Duodenal mucosa (tissue), 2 donors: ENCODE measurements around the gene SCAF1.

Experiments used
- H3K27ac ChIP-seq: one replicate; pipeline ENCODE4 v1.7.0; 2013; ENCODE audit warnings: low read depth, low read length
- H3K27me3 ChIP-seq, 2 donors: one replicate each; pipeline ENCODE4 v1.7.0; 2013; ENCODE audit warnings: low read length in 2 of 2, control low read depth in 1 of 2; ENCODE audit not compliant: insufficient read depth in 2 of 2, control insufficient read depth in 1 of 2
- H3K36me3 ChIP-seq, 2 donors: one replicate each; pipeline ENCODE4 v1.7.0; 2013; ENCODE audit warnings: low read length in 2 of 2, control low read depth in 1 of 2; ENCODE audit not compliant: insufficient read depth in 2 of 2, control insufficient read depth in 1 of 2
- H3K4me1 ChIP-seq, 2 donors: one replicate each; pipeline ENCODE4 v1.7.0; 2013; ENCODE audit warnings: low read length in 2 of 2, control low read depth in 1 of 2; ENCODE audit not compliant: insufficient read depth in 2 of 2, control insufficient read depth in 1 of 2
- H3K4me3 ChIP-seq, 2 donors: one replicate each; pipeline ENCODE4 v1.7.0; 2013; ENCODE audit warnings: low read length in 2 of 2, low read depth in 1 of 2
- H3K9ac ChIP-seq, 2 donors: one replicate each; pipeline ENCODE4 v1.7.0; 2013; ENCODE audit warnings: low read length in 2 of 2, low read depth in 1 of 2
- H3K9me3 ChIP-seq, 2 donors: one replicate each; pipeline ENCODE4 v1.7.0; 2013; ENCODE audit warnings: low read length in 2 of 2, control low read depth in 1 of 2; ENCODE audit not compliant: control insufficient read depth in 1 of 2

The SCAF1 gene

DNA sequence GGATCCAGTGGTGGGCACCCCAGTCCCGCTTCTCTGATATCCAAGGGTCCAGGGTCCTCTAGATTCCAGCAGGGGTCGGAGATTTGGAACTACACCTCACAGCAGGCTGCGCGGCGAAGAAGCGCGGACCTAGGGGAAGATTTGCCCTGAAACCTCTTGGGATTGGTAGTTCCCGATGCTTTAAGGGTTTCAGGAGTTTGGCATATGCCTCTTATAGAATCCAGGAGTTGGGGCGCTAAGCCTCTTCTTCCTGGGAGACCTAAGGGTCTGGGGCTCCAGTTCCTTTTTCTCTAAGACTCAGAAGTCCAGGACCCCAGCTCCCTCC is 24.1 kb downstream of the SCAF1 start:
- H3K4me1 ChIP-seq = peaks cover 13 to 32% of the 10 kb centered on the region in 2 donors
- H3K36me3 ChIP-seq = peaks cover 16 to 24% of the 10 kb centered on the region in 2 donors
- H3K9ac ChIP-seq = peak overlapping the region; percentile 45 to 88
- no peaks in the 10 kb centered on the region for H3K9me3 ChIP-seq
- no peaks in the 10 kb centered on the region for H3K27me3 ChIP-seq
- no peak overlapping the region for H3K27ac ChIP-seq
- peak overlapping the region; percentile 93 to 94 for H3K4me3 ChIP-seq

DNA sequence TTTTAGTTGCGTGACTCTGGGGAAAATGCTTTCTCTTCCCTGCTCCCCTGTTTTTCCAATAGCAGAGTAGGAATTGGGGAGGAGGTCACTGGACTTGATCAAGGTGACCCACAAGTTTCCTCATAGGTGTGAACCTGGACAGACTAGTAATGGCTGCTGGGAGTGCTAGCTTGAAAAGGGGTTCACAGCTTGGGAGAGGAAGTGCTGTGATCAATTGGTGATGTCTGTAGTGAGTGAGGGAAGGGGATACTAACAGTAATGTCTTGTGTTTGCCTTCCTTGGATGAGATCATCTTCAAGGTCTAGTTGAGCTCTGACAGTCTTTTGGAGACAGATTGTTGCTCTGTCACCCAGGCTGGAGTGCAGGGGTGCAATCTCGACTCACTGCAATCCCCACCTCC is 25.5 kb downstream of the SCAF1 start:
- no peak overlapping the region for H3K4me3 ChIP-seq
- H3K27ac ChIP-seq = no peak overlapping the region
- H3K27me3 ChIP-seq = no peaks in the 10 kb centered on the region
- peaks cover 7 to 10% of the 10 kb centered on the region in 2 donors for H3K36me3 ChIP-seq
- H3K9ac ChIP-seq = no peak overlapping the region
- H3K4me1 ChIP-seq = peaks cover 19 to 37% of the 10 kb centered on the region in 2 donors
- no peaks in the 10 kb centered on the region for H3K9me3 ChIP-seq

DNA sequence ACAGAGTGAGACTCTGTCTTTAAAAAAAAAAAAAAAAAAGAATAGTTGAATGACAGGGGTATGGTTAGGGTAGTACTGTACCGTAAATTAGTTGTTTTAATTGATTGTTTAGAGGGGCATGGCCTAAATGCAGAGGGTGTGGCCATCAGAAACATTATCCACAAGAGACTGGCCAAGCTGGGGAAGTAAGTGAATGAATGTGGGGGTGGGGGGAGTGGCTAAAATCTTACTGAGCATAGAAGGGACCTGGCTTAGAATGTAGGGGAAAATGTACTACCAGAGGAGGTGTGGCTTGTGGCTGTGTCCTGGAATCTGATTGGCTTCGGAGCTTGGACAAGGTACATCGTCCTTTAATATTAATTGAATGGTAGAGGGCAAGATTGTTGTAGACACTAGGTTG is 27.5 kb downstream of the SCAF1 start:
- Histone ChIP-seq H3K9ac (no peak overlapping the region), H3K36me3 (peaks cover 0 to 3% of the 10 kb centered on the region in 2 donors), H3K4me3 (no peak overlapping the region), H3K27ac (no peak overlapping the region), H3K9me3 (no peaks in the 10 kb centered on the region), H3K4me1 (peaks cover 15 to 20% of the 10 kb centered on the region in 2 donors), H3K27me3 (no peaks in the 10 kb centered on the region)

DNA sequence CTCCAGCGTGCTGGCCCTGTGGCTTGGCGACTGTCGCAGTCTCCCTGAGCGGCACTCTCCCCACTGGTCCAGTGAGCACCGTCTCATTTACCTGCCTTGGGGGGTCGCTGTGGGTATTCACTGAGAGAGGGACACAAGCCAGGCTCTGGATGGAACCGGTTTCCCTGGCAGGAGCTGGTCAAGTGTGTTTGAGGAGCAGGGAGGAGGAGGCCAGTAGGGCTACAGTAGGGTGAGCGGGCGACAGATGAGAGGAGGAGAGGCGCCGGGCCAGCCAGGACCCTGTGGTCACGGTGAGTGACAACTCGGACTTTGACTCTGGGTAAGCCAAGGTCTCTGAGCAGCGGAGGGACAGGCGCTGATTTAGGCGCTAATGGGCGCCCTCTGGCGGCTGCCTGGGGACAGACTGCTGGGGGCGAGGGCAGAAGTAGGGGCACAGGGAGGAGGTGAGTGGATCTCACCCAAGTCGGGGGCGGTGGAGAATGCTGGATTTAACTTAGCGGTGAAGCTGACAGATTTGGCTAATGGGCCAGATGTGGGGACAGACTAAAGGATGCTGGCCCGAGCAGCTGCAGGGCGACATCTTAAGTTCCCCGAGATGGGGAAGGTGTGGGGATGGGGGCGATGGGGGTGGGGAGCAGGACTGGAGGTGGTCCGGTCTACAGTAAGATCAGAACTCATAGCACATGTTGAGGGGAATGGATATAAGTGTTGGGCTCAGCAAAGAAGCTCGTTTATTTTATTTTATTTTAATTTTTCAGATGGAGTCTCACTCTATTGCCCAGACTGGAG is 30.3 kb downstream of the SCAF1 start:
- H3K4me3 ChIP-seq = peak overlapping the region; percentile 53 to 58
- peaks cover 0 to 3% of the 10 kb centered on the region in 2 donors for H3K36me3 ChIP-seq

DNA sequence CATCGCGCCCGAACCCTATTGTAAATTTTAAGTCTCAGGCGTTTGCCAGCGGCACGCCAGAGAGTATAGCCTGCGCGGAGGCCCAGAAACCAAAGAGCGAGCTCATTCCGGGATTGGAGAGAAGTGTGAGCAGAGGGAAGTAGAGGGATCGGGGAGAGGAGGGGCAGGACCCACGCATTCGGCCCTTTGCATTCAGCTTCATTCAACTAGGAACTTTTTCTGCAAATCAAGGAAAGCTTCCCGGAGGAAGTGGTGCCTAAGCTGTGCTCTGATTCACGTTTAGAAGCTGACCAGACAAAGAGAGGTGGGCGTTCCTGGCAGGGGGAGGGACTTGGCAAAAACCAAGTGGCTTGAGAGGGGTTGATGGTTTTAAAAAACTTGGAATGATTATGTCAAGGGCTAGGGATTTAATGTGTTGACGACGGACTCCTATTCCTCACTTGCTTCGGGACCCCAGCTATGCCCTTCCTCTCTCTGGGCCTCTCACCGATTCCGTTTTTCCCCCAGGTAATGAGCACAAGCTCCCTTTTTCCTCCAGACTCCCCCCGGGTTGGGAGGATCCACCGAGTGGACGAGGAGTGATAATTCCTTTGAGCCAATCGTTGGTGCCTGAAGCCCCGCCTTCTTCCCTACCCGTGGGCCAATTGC is 34.3 kb downstream of the SCAF1 start:
- H3K36me3 ChIP-seq = peaks cover 0 to 4% of the 10 kb centered on the region in 2 donors
- no peaks in the 10 kb centered on the region for H3K9me3 ChIP-seq
- peak overlapping the region; percentile 71 to 73 for H3K9ac ChIP-seq
- H3K27me3 ChIP-seq = no peaks in the 10 kb centered on the region
- H3K27ac ChIP-seq = peak overlapping the region; percentile 83
- peak overlapping the region; percentile 63 to 70 for H3K4me3 ChIP-seq
- peaks cover 22 to 37% of the 10 kb centered on the region in 2 donors for H3K4me1 ChIP-seq

More for the DNA sequence above, 30.3 kb downstream of the SCAF1 start:
- Histone ChIP-seq H3K4me1 (peaks cover 6 to 8% of the 10 kb centered on the region in 2 donors), H3K9me3 (no peaks in the 10 kb centered on the region), H3K9ac (peak overlapping the region in 1 of 2 donors; percentile 65), H3K27me3 (no peaks in the 10 kb centered on the region), H3K27ac (no peak overlapping the region)

DNA sequence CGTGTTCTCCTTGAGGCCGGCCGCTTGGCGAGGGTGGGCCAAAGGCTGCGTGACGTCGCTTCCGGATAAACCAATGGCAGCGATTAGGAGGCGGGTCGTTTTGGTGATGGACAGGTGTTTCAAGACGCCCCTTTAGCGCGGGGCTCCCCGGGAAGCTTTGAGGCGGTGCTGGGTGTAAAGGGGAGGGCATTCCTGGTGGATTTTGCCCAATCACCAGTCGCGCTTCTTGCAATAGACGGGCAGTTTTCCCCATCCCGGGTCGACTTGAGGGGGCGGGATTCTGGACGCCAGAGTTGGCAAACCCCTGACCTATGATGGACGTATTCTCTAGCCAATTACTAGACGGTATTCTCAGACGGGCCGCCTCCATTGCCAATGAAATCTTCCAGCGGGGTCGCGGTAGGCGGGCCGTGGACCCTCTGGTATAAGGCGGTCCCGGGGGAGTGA is 34.8 kb downstream of the SCAF1 start:
- H3K27me3 ChIP-seq = no peaks in the 10 kb centered on the region
- peak overlapping the region; percentile 74 to 92 for H3K4me3 ChIP-seq
- peaks cover under 1 to 8% of the 10 kb centered on the region in 2 donors for H3K36me3 ChIP-seq
- H3K4me1 ChIP-seq = peaks cover 22 to 37% of the 10 kb centered on the region in 2 donors
- H3K27ac ChIP-seq = peak overlapping the region; percentile 86
- H3K9me3 ChIP-seq = no peaks in the 10 kb centered on the region
- peak overlapping the region; percentile 77 to 83 for H3K9ac ChIP-seq

DNA sequence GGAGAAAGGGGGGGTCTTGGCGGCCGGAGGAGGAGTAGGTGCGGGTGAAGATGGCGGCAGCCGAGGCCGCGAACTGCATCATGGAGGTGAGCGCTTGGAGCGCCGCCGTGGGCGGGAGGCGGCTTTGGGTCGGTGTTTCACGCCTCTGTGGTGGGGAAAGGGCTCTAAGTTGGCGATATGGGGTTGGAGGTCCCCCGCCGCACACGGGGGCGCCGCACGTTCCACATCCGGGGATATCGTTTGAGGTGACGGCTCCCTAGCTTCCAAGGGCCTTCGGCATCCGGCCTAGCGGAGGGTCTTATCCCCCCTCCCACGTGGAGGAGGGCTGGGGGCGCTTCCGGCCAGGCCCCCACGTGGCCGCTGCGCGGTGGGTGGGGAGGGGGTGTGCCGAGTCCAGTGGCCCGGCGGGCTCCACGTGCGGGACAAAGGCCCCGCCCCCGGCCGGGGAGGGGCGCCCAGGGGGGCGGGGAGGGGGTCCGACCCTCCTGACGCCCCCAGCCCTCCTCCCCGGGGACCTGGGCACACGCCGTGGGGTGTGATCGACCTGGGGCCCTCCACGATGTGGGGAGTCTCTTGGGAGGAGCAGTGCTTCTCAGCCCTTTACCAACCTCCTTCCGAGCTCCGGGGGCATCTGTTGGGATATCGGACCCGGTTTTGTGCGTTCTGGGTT is 35.4 kb downstream of the SCAF1 start, which contains the start of gene PRMT1:
Gene PRMT1, plus strand, starts transcription at position 41 of the 670 bp plus-strand sequence. Its CDS starts 10 bp downstream, at position 51.
- no peaks in the 10 kb centered on the region for H3K27me3 ChIP-seq
- peaks cover 6 to 13% of the 10 kb centered on the region in 2 donors for H3K36me3 ChIP-seq
- H3K27ac ChIP-seq = peak within 1 kb of the TSS; percentile 86
- H3K4me3 ChIP-seq = peak within 1 kb of the TSS; percentile 74 to 92
- H3K4me1 ChIP-seq = peaks cover 16 to 32% of the 10 kb centered on the region in 2 donors
- H3K9ac ChIP-seq = peak within 1 kb of the TSS; percentile 77 to 83
- H3K9me3 ChIP-seq = no peaks in the 10 kb centered on the region

DNA sequence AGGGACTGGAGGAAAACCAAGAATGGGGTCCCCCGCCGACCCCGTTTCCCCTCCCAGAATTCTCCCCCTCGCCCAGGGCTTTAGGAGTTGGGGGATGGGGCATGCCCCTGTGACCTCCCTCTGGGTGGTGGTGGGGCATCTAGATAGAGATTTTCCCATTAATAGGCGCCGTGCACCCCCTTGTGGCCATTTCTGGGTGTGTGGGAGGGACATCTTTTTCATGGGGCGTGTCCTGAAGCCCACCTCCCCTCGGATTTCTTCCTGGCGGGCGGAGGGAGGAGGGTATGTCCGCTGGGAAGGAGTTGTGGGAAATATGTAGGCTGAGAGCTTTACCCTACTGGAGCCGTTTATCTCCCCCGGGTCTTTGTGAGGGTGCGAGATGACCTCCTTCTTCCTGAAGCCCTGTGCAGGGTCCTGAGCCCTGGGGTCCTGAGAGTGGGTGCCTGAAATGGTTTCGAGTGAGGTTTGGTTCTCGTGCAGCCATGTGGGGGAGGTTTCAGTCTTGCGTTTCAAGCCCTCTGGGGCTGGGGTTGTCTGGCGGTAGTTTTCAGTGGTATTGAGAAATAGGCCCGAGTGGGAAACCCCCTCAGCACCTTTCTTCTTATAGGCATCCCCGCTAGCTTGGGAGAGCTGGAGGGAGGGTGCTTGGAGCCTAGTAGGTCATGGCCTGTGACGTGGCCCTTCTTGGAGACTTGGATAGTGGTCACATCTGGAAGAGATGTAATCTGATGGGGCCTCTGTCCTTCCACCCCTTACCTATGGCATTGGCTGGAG is 36.1 kb downstream of the SCAF1 start:
- Histone ChIP-seq H3K4me3 (peak overlapping the region; percentile 74 to 92), H3K27me3 (no peaks in the 10 kb centered on the region), H3K9me3 (no peaks in the 10 kb centered on the region), H3K4me1 (peaks cover 15 to 32% of the 10 kb centered on the region in 2 donors), H3K27ac (peak overlapping the region; percentile 86), H3K9ac (peak overlapping the region; percentile 67 to 77), H3K36me3 (peaks cover 8 to 17% of the 10 kb centered on the region in 2 donors)

DNA sequence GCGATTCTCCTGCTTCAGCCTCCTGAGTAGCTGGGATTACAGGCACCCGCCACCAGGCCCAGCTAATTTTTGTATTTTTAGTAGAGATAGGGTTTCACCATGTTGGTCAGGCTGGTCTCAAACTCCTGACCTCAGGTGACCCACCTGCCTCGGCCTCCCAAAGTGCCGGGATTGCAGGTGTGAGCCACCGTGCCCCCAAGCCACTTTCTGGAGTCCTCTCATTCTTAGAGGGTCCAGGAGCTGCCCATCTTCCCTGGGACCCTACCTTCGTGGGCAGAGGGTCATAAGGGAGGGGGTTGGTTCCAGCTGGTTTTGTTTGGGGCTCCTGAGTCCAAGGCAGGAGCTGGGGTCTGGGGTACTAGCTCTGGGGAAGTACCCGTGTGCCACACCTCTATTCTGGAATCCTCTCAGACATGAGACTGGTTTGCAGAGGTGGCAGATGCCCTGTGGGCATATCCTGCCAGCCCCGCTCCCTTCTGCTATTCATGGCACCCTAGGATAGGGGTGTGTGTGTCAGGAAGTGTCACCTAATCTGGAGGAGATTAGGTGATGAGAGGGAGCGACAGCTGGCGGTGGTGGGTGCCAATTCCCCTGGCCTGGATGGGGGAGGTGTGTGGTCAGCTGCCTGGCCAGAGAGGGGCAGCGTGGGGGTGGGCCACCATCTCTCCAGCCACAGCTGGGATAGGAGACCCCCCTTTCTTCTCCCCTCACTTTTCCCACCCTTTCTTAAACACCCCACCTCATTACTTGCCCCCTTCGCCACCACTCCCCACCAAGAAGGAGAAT is 37.2 kb downstream of the SCAF1 start:
- no peaks in the 10 kb centered on the region for H3K27me3 ChIP-seq
- H3K36me3 ChIP-seq = peaks cover 14 to 25% of the 10 kb centered on the region in 2 donors
- no peaks in the 10 kb centered on the region for H3K9me3 ChIP-seq
- H3K4me3 ChIP-seq = no peak overlapping the region
- no peak overlapping the region for H3K27ac ChIP-seq
- no peak overlapping the region for H3K9ac ChIP-seq
- peaks cover 15 to 32% of the 10 kb centered on the region in 2 donors for H3K4me1 ChIP-seq
